ACC112 (cell line): ENCODE data around the gene KNCN.

Experiments used
- H2AFZ ChIP-seq: fragments of 200-600 bp; sonication (generic); one replicate; pipeline ENCODE4 v1.6.0; 2017; ENCODE audit warnings: antibody characterized with exemption, low read length; ENCODE audit not compliant: unreplicated experiment
- H3K27ac ChIP-seq: fragments of 200-600 bp; sonication (generic); 2 replicates; pipeline ENCODE4 v1.5.1; 2014; ENCODE audit warnings: low read depth, mild to moderate bottlenecking, antibody characterized with exemption, low read length, moderate library complexity
- H3K27me3 ChIP-seq: fragments of 200-600 bp; sonication (generic); 2 replicates; pipeline ENCODE4 v1.6.1; 2014; ENCODE audit warnings: mild to moderate bottlenecking, antibody characterized with exemption, low read length, moderate library complexity, mixed read lengths; ENCODE audit not compliant: insufficient read depth
- H3K36me3 ChIP-seq: fragments of 200-600 bp; sonication (generic); 2 replicates; pipeline ENCODE4 v1.6.1; 2016; ENCODE audit warnings: mild to moderate bottlenecking, antibody characterized with exemption, low read length, moderate library complexity, mixed read lengths; ENCODE audit not compliant: insufficient read depth
- H3K4me1 ChIP-seq: fragments of 200-600 bp; sonication (generic); one replicate; pipeline ENCODE4 v1.6.1; 2016; ENCODE audit warnings: low read length, mixed read lengths; ENCODE audit not compliant: insufficient read depth, unreplicated experiment, control insufficient read depth
- H3K4me3 ChIP-seq: fragments of 200-600 bp; sonication (generic); 2 replicates; pipeline ENCODE4 v1.5.1; 2014; ENCODE audit warnings: mild to moderate bottlenecking, low read depth, low read length
- H3K79me2 ChIP-seq: fragments of 200-600 bp; sonication (generic); one replicate; pipeline ENCODE4 v1.6.0; 2016; ENCODE audit warnings: low read length; ENCODE audit not compliant: control insufficient read depth, unreplicated experiment, insufficient read depth

Gene KNCN

DNA sequence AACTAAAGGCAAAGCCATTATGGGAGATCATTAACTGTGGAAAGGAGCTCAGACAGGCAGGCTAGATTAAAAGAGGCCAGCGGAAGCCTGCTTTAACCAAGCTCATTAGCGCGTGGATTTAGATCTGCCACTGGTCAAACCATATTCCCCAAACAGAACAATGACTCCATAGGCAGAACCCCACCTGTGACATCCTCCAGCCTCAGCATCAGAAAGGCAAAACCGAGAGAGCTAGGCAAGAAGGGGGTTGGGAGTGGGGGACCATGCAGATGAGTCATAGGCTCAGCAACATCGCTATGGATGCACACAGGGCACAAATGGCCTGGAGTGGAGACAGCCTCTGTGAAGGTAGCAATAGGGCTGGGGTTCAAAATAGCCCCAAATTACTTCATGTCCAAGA is 32.0 kb upstream of the KNCN start:
- Histone ChIP-seq H3K36me3 (0 out of 2 replicates have a peak, but pooled peaks cover 4% of the 10 kb centered on the region), H3K4me3 (no peak overlapping the region), H3K4me1 (peaks cover 8% of the 10 kb centered on the region), H3K27ac (no peak overlapping the region), H3K27me3 (no peaks in the 10 kb centered on the region), H3K79me2 (no peaks in the 10 kb centered on the region), H2AFZ (no peak overlapping the region)

DNA sequence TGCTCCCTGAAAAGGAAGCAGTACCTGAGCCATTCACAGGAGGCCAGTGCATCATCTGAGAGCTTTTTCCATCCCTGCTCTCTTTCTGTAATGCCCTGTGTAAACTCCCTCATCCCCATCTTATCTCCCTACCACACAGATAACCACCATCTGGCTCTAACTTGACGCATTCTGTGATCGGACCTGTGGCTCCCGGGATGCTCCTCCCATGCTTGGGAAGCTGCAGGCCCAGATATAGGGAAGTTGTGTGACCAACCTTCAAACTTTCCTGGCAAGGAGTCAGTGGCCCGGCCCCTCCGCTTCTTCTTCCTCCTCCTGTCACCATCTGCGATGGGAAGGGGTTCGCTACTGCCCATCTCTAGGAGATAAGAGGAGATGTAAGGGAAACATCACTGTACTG is 31.5 kb upstream of the KNCN start:
- H3K36me3 ChIP-seq, result 0 out of 2 replicates have a peak, but pooled peaks cover 4% of the 10 kb centered on the region
- H3K27me3 ChIP-seq, result no peaks in the 10 kb centered on the region
- peaks cover 8% of the 10 kb centered on the region for H3K4me1 ChIP-seq
- H3K4me3 ChIP-seq, result no peak overlapping the region
- no peak overlapping the region for H2AFZ ChIP-seq
- H3K79me2 ChIP-seq, result no peaks in the 10 kb centered on the region
- no peak overlapping the region for H3K27ac ChIP-seq

DNA sequence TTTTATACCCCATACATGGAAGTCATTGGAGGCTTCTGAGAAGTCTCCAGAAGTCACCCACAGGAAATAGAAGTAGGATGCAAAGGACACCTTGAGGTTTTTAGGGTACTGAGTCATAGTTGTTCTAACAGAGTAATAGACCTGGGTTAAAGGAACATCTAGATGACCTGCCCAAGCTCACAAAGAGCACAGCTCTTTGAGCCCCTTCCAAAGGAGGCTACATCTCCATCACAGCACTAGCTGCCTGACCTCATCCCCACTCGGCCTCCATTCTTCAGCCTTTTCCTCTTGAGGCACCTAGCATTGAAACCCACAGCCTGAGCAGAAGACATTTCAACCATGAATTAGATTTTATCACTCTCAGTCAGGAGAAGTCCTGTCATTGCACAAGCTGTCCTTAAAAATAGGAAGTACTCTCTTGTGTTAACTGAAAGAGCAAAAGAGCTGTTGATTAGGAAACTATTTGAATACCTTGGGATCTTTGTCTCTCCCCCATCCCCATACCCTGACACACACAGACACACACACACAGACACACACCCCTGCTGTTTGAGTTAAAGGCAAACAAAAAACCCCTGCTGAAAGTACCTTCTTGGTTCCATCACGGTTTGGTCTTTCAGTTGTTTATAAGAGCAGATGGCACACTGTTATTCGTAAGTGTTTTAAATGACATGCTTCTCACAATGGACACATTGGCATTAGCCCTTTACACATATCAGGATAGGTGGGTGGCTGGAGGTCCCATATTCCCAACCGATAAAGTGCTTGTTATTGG is 30.4 kb upstream of the KNCN start:
- no peak overlapping the region for H2AFZ ChIP-seq
- no peaks in the 10 kb centered on the region for H3K79me2 ChIP-seq
- no peak overlapping the region for H3K4me3 ChIP-seq
- no peaks in the 10 kb centered on the region for H3K27me3 ChIP-seq
- H3K36me3 ChIP-seq, result 0 out of 2 replicates have a peak, but pooled peaks cover 4% of the 10 kb centered on the region
- H3K27ac ChIP-seq, result no peak overlapping the region
- H3K4me1 ChIP-seq, result peaks cover 8% of the 10 kb centered on the region

DNA sequence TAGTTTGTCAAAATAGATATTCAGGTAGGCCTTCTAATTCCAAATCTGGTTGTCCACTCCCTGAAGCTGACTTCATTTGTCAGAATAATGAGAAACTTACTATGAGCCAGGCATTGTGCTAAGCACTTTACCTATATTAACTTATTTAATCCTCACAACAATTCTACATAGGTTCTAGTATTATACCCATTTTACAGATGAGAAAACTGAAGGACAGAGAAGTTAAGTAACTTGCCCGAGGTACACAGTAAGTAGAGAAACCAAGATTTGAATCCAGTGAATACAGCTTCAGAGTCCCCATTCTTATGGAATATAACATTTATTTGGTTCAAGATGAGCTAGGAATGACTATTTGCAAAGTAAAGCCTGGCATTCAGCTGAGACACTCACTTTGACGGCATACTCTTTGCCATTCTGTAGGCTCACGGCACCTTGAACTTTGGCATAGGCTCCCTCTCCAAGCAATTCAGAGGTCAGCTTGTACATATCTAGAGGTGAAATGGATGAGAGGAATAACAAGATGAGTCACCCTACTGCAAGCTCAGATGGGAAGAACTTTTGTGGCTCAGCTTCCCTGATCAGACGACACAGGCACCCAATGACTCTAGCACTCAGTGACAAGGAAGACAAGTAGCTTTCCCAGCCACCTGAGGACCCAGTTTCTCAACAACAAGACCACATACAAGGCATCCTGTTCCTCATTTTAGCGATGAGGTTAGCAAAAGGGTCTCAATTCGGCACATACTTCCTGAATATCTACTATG is 28.9 kb upstream of the KNCN start:
- H3K4me3 ChIP-seq, result no peak overlapping the region
- peaks cover 8% of the 10 kb centered on the region for H3K4me1 ChIP-seq
- 0 out of 2 replicates have a peak, but pooled peaks cover 4% of the 10 kb centered on the region for H3K36me3 ChIP-seq
- no peak overlapping the region for H2AFZ ChIP-seq
- no peaks in the 10 kb centered on the region for H3K27me3 ChIP-seq
- no peak overlapping the region for H3K27ac ChIP-seq
- H3K79me2 ChIP-seq, result no peaks in the 10 kb centered on the region

DNA sequence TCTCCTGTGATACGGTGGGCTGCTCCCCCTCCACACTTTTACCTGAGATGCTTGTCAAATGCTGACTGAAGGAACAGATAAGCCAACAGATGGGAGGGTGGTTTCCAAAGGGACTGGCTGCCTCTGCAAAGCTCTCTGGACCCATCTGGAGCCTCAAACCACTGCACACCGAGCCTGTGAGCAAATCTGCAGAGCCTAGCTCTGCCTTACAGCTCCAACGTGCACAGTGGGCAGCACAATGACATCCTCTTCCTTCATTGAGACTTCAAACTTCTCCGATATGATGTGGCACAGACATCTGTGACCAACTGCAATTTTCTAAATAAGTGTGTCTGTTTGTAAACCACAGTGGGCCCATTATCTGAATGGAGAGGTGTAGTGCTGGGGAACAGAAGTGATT is 26.2 kb upstream of the KNCN start:
- Histone ChIP-seq H3K79me2 (no peaks in the 10 kb centered on the region), H3K36me3 (0 out of 2 replicates have a peak, but pooled peaks cover 4% of the 10 kb centered on the region), H3K4me3 (no peak overlapping the region), H3K27ac (no peak overlapping the region), H2AFZ (no peak overlapping the region), H3K4me1 (peaks cover 8% of the 10 kb centered on the region), H3K27me3 (no peaks in the 10 kb centered on the region)

DNA sequence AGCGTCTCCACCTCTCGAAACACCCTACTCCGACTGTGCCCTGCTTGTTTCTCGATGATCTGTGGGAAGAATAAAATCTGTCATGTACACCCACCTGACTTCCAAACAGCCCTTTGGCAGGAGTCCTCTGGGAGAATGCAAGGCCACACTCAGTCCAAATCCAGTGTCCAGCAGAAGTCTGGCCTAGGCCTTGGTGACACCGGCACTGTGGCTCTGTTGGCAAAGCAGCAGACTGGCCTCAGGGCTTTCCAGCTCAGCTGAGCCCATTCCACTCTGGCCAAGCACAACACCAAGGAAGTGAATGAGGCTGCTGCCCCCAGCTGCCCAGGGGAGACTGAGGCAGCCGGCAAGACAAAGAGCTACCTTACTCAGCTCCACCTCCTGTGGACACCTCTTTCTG is 25.1 kb upstream of the KNCN start:
- Histone ChIP-seq H3K27ac (no peak overlapping the region), H3K36me3 (0 out of 2 replicates have a peak, but pooled peaks cover 4% of the 10 kb centered on the region), H3K4me1 (peaks cover 8% of the 10 kb centered on the region), H3K27me3 (no peaks in the 10 kb centered on the region), H3K79me2 (no peaks in the 10 kb centered on the region), H3K4me3 (no peak overlapping the region), H2AFZ (no peak overlapping the region)

DNA sequence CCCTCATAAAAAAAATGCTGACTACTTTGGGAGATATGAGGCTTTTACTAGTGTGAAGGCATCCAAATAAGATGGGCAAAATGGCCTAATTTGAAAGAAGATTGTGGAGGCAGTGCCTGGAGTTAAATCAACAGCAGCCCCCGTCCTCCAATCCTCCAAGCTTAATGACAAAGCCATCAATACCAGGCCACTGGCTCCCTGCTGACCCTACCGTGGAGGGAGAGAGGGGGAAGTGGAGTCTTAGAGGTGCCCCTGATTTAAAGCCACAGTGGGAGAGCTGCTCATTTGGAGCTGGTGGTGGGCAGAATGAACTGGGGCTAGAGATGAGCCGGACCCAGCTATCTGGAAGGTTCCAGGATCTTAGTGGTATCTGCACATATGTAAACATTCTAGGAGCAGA is 24.3 kb upstream of the KNCN start:
- 0 out of 2 replicates have a peak, but pooled peaks cover 4% of the 10 kb centered on the region for H3K36me3 ChIP-seq
- no peak overlapping the region for H2AFZ ChIP-seq
- H3K27me3 ChIP-seq, result no peaks in the 10 kb centered on the region
- no peak overlapping the region for H3K4me3 ChIP-seq
- no peak overlapping the region for H3K27ac ChIP-seq
- H3K79me2 ChIP-seq, result no peaks in the 10 kb centered on the region
- H3K4me1 ChIP-seq, result peaks cover 5% of the 10 kb centered on the region

DNA sequence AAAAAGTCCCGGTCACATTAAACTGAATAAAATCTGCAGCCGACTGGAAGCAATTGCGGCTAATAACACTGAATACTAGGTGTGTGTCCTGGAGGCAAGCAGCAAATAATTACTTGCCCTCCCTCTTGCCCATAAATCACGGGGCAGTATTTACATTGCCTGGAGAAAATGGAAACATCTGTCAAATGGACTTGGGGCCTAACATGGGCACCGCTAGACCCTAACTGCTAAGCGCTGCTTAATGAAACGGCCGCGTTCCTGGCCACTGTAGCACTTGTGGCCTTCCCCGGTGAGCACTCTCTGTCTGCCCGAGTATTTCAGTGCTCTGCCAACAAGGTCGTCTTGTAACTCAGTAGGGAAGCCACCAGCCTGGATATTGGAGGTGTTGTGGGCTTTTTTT is 23.9 kb upstream of the KNCN start:
- Histone ChIP-seq H3K4me3 (no peak overlapping the region), H3K79me2 (no peaks in the 10 kb centered on the region), H3K36me3 (0 out of 2 replicates have a peak, but pooled peaks cover 4% of the 10 kb centered on the region)

DNA sequence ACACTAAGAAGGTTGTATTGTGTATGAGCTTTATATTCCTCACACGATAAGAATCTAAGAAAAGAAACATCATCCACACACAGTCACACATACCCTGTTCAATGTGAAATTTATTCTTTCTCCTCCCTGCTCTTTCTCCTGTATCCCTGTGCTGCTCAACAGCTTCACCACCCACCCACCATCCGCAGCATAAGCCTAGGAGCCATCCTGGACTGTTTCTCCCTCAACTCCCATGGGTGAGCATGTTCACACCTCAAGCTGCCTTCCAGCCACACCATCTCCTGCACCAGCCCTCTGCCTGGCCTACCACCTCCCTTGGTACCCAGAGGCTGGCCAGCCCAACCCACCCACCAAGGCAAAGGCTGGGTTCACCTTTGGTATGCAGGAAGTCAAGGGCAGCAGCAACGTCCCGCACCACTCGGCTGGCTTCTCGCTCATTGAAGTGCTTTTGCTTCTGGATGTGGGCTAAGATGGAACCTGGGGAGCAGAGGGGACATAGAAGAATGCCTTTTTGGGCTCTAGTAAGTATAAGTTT is 20.3 kb upstream of the KNCN start:
- Histone ChIP-seq H3K27me3 (no peaks in the 10 kb centered on the region), H3K27ac (no peak overlapping the region), H3K4me3 (no peak overlapping the region), H2AFZ (no peak overlapping the region), H3K79me2 (no peaks in the 10 kb centered on the region), H3K4me1 (no peaks in the 10 kb centered on the region), H3K36me3 (0 out of 2 replicates have a peak, but pooled peaks cover 4% of the 10 kb centered on the region)

More for the DNA sequence above, 23.9 kb upstream of the KNCN start:
- H2AFZ ChIP-seq, result no peak overlapping the region
- H3K27me3 ChIP-seq, result no peaks in the 10 kb centered on the region
- peaks cover under 1% of the 10 kb centered on the region for H3K4me1 ChIP-seq
- H3K27ac ChIP-seq, result no peak overlapping the region

DNA sequence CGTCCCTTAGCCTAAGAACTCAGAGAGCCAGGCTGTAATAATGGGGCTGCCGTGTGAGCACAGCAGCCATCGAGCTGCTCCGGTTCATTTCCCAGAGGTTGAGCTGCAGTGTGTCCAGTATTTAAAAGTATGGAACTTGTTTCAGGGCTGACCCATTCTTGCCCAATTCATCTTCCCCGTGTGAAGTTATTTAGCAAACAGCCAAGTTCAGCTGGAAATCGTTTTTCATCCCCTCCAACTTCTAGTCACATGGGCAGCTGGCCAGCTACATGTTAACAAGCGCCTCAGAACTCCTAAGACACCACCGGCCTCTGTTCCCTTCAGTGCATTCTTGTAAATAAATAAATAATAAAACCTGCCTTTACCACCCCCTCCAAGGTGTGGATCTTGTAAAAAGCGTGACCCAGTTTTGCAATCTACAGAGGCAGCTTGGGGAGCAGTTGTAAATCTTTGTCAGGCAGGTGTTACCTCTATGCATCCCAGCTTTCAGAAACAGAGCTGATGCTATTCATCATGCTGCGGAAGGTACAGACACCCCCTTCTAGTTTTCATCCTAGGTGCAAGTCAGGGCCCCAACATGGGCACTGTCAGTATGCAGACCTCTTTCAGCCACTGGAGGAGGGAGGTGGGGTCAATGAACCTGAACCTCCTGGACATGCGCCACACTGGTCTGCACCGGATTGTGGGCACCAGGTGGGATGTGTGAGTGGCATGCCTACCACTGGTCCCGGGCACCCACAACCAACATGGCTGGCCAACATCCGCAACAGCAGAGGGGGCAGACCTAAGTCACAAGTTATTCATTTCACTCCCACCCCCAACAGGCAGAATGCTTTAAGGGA is 18.7 kb upstream of the KNCN start:
- Histone ChIP-seq H3K4me1 (no peaks in the 10 kb centered on the region), H3K27me3 (no peaks in the 10 kb centered on the region), H3K27ac (no peak overlapping the region), H3K4me3 (no peak overlapping the region), H3K79me2 (no peaks in the 10 kb centered on the region), H3K36me3 (peaks cover 12% of the 10 kb centered on the region; the same call in 1 of the 2 replicates), H2AFZ (no peak overlapping the region)
